Right cardiac atrium (tissue), 5 donors: ENCODE results near the gene CELF4. TPM values are rescaled to one million over a fixed set of nuclear protein-coding genes. Genes with fewer than 3 reads are reported as not detected.

Experiments
- ATAC-seq, 2 donors: fragments of 200-7000 bp; cut with Tn5 transposase; one replicate each; pipeline versions ENCODE4 v1.8.0 to v1.9.1; 2020; ENCODE audit warnings: moderate library complexity in 2 of 2, mild to moderate bottlenecking in 1 of 2
- DNase-seq, 3 donors: peaks; one replicate each; pipeline ENCODE4 v3.0.0-alpha.2; 2020
- H3K27ac ChIP-seq: one replicate; pipeline ENCODE4 v1.5.1; 2013; ENCODE audit warnings: mild to moderate bottlenecking, low read length, control low read depth, moderate library complexity
- H3K27me3 ChIP-seq: one replicate; pipeline ENCODE4 v1.6.1; 2013; ENCODE audit not compliant: control insufficient read depth, insufficient read depth
- H3K4me1 ChIP-seq: one replicate; pipeline ENCODE4 v1.6.1; 2013; ENCODE audit warnings: low read length; ENCODE audit not compliant: control insufficient read depth, insufficient read depth
- H3K4me3 ChIP-seq: one replicate; pipeline ENCODE4 v1.5.1; 2013; ENCODE audit warnings: low read length, control low read depth
- H3K9me3 ChIP-seq: one replicate; pipeline ENCODE4 v1.6.1; 2013; ENCODE audit warnings: low read length; ENCODE audit not compliant: control insufficient read depth
- WGBS: extraction: QIAGEN DNeasy Blood & Tissue Kit; methylation state at CpG from one replicate; pipeline ENCODE4 v1.1.7; 2013; 5-methylcytosine and 5-hydroxymethylcytosine counted together
- intact Hi-C, 4 donors: fragments of 100-400 bp; cut with DNase I; formaldehyde crosslinking; loops; one replicate each; pipeline versions ENCODE4 v1.11.0 to v1.14.0; 2022 to 2023
- polyA plus RNA-seq: library from polyadenylated mRNA; stranded (reverse); fragments of 200-250 nt; gene quantifications from one replicate; pipeline ENCODE4 v1.2.3, GENCODE V29; 2013
- total RNA-seq, 4 donors: library from RNA; stranded (reverse); fragmentation: NEBNext Ultra II Directional; extraction: Animal tissue kit (Norgen Biotek cat#: 25700); gene quantifications; one replicate each; pipeline ENCODE4 v1.2.1, GENCODE V29; 2021
- donor health status: healthy with polysubstance abuse.
- donor health status: DM: no; HTN: yes; CAD: no.
- donor health status: DM: no; HTN: no; CAD: no.
- donor health status: DM: no; HTN: yes; CAD: no; lungs with severe emphysema.
- donor health status: DM: yes; HTN: yes; CAD: no.

The CELF4 gene
- total and polyA plus RNA-seq, 5 donors, result 0.79 to 1.4 (median 1.1) TPM

- ATAC-seq (no peak), DNase-seq (no peak)
- no peaks in the 10 kb centered on the region for H3K27me3 ChIP-seq
- H3K4me3 ChIP-seq, result no peak overlapping the region
- 73% methylated on average over 4 of the region's 4 CpGs for WGBS
- no peaks in the 10 kb centered on the region for H3K9me3 ChIP-seq
- no peak overlapping the region for H3K27ac ChIP-seq
- no peaks in the 10 kb centered on the region for H3K4me1 ChIP-seq
- intact Hi-C loops, result no loop called here
Observed at GRCh38 chr18:37505321-37505720, 60.3 kb downstream of the CELF4 start.

GRCh38 chr18:37502601-37503000 lies 63.0 kb downstream of the CELF4 start:
- no peaks in the 10 kb centered on the region for H3K27me3 ChIP-seq
- ATAC-seq (no peak), DNase-seq (no peak)
- no peak overlapping the region for H3K4me3 ChIP-seq
- intact Hi-C loops, result no loop called here
- no peaks in the 10 kb centered on the region for H3K9me3 ChIP-seq
- H3K4me1 ChIP-seq, result no peaks in the 10 kb centered on the region
- WGBS, result 82% methylated on average over 4 of the region's 4 CpGs
- no peak overlapping the region for H3K27ac ChIP-seq

- Histone ChIP-seq H3K27me3 (no peaks in the 10 kb centered on the region), H3K4me3 (no peak overlapping the region), H3K27ac (no peak overlapping the region), H3K4me1 (no peaks in the 10 kb centered on the region), H3K9me3 (no peaks in the 10 kb centered on the region)
- no peak for DNase-seq
- intact Hi-C loops, result no loop called here
- WGBS, result 37% methylated on average over 14 of the region's 14 CpGs
- ATAC-seq, result no peak
Observed at GRCh38 chr18:37502036-37502435, 63.6 kb downstream of the CELF4 start.

GRCh38 chr18:37501136-37501535 lies 64.5 kb downstream of the CELF4 start:
- H3K4me1 ChIP-seq, result no peaks in the 10 kb centered on the region
- intact Hi-C loops, result no loop called here
- no peak overlapping the region for H3K27ac ChIP-seq
- no peaks in the 10 kb centered on the region for H3K9me3 ChIP-seq
- WGBS, result 81% methylated on average over 4 of the region's 4 CpGs
- ATAC-seq (no peak), DNase-seq (no peak)
- no peaks in the 10 kb centered on the region for H3K27me3 ChIP-seq
- H3K4me3 ChIP-seq, result no peak overlapping the region

GRCh38 chr18:37499913-37500312 lies 65.7 kb downstream of the CELF4 start:
- DNase-seq (no peak), ATAC-seq (no peak)
- no peaks in the 10 kb centered on the region for H3K4me1 ChIP-seq
- WGBS, result 90% methylated on average over 10 of the region's 10 CpGs
- no peaks in the 10 kb centered on the region for H3K9me3 ChIP-seq
- H3K4me3 ChIP-seq, result no peak overlapping the region
- intact Hi-C loops, result no loop called here
- no peaks in the 10 kb centered on the region for H3K27me3 ChIP-seq
- no peak overlapping the region for H3K27ac ChIP-seq

- H3K27me3 ChIP-seq, result no peaks in the 10 kb centered on the region
- 63% methylated on average over 4 of the region's 4 CpGs for WGBS
- H3K9me3 ChIP-seq, result no peaks in the 10 kb centered on the region
- intact Hi-C loops, result no loop called here
- ATAC-seq, result no peak
- no peaks in the 10 kb centered on the region for H3K4me1 ChIP-seq
- no peak overlapping the region for H3K4me3 ChIP-seq
- H3K27ac ChIP-seq, result no peak overlapping the region
- DNase-seq, result no peak
Observed at GRCh38 chr18:37499044-37499443, 66.6 kb downstream of the CELF4 start.

- Histone ChIP-seq H3K9me3 (no peaks in the 10 kb centered on the region), H3K4me1 (no peaks in the 10 kb centered on the region), H3K27me3 (no peaks in the 10 kb centered on the region), H3K4me3 (no peak overlapping the region), H3K27ac (no peak overlapping the region)
- ATAC-seq (no peak), DNase-seq (no peak)
- intact Hi-C loops, result no loop called here
- 78% methylated on average over 1 of the region's 1 CpG for WGBS
Observed at GRCh38 chr18:37497853-37498518, 67.6 kb downstream of the CELF4 start.

GRCh38 chr18:37496568-37496967 lies 69.0 kb downstream of the CELF4 start:
- Histone ChIP-seq H3K4me3 (no peak overlapping the region), H3K27ac (no peak overlapping the region), H3K4me1 (no peaks in the 10 kb centered on the region), H3K27me3 (no peaks in the 10 kb centered on the region), H3K9me3 (no peaks in the 10 kb centered on the region)
- 80% methylated on average over 6 of the region's 6 CpGs for WGBS
- no peak for DNase-seq
- ATAC-seq, result no peak
- intact Hi-C loops, result no loop called here

- 93% methylated on average over 2 of the region's 2 CpGs for WGBS
- Histone ChIP-seq H3K27ac (no peak overlapping the region), H3K9me3 (no peaks in the 10 kb centered on the region), H3K4me1 (no peaks in the 10 kb centered on the region), H3K4me3 (no peak overlapping the region), H3K27me3 (no peaks in the 10 kb centered on the region)
- ATAC-seq, result no peak
- intact Hi-C loops, result no loop called here
- DNase-seq, result no peak
Observed at GRCh38 chr18:37495354-37495753, 70.2 kb downstream of the CELF4 start.

GRCh38 chr18:37494406-37494805 lies 71.2 kb downstream of the CELF4 start:
- intact Hi-C loops, result no loop called here
- Histone ChIP-seq H3K27ac (no peak overlapping the region), H3K27me3 (no peaks in the 10 kb centered on the region), H3K9me3 (no peaks in the 10 kb centered on the region), H3K4me1 (no peaks in the 10 kb centered on the region), H3K4me3 (no peak overlapping the region)
- 62% methylated on average over 5 of the region's 5 CpGs for WGBS
- DNase-seq (no peak), ATAC-seq (no peak)

GRCh38 chr18:37493352-37493935 lies 72.2 kb downstream of the CELF4 start:
- no peaks in the 10 kb centered on the region for H3K27me3 ChIP-seq
- WGBS, result 73% methylated on average over 7 of the region's 7 CpGs
- intact Hi-C loops, result no loop called here
- H3K9me3 ChIP-seq, result no peaks in the 10 kb centered on the region
- DNase-seq (no peak), ATAC-seq (no peak)
- no peak overlapping the region for H3K4me3 ChIP-seq
- no peaks in the 10 kb centered on the region for H3K4me1 ChIP-seq
- H3K27ac ChIP-seq, result no peak overlapping the region

- intact Hi-C loops, result no loop called here
- 63% methylated on average over 1 of the region's 1 CpG for WGBS
- Histone ChIP-seq H3K27me3 (no peaks in the 10 kb centered on the region), H3K9me3 (no peaks in the 10 kb centered on the region), H3K4me1 (no peaks in the 10 kb centered on the region), H3K27ac (no peak overlapping the region), H3K4me3 (no peak overlapping the region)
- ATAC-seq (no peak), DNase-seq (no peak)
Observed at GRCh38 chr18:37492952-37493351, 72.6 kb downstream of the CELF4 start.
